Stimulated activated CD4-positive, alpha-beta T cell treated with anti-CD3 and anti-CD28 coated beads, Interleukin-2, amount 100 ng/mL, for 48 hours (primary cell): ENCODE data around the gene OR10T2.
A peak's percentile ranks its signal among the peaks of the same experiment; 100 is the strongest.
"Not testable (repeated sequence)": the region's sequence is repeated elsewhere in the genome, so short reads cannot be mapped to it uniquely, and the experiment has no call there.

ENCODE experiments used
- DNase-seq, 2 donors: peaks; one replicate each; pipeline ENCODE4 v3.0.0-alpha.2; 2020

The OR10T2 gene

DNA sequence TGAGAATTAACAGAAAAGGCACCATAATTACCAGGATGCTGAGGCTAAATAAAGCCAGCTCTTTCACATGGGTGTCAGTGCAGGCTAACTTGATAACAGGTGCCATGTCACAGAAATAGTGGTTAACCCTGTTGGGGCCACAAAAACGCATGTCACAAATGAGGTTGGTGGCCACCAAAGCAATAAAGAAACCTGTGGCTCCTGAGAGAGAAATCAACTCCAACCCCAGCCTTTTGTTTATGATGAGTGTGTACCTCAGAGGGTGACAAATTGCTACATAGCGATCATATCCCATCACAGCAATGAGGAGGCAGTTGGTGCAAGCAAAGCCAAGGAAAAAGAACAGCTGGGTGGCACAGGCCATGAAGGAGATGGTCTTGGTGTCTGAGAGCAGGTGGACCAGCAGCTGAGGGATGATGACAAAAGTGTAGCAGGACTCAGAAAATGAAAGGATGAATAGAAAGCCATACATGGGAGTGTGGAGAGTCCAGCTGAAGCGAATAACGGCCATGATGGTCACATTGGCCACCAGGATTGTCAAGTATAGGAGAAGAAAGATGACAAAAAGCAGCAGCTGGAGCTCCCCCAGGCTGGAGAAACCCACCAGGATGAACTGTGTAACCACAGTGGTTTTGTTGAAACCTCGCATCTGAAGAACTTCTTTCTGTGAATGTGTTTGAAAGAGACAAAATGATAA, at the start of gene OR10T2:
TSS of gene OR10T2 (minus strand) at position 649 of the 697 bp plus-strand sequence. CDS start at position 649, 0 bp downstream.
- DNase-seq, result no peak

GRCh38 chr1:158445376-158445775, 46.1 kb upstream of the OR10T2 start:
- DNase-seq, result no peak

GRCh38 chr1:158434741-158435140, 35.5 kb upstream of the OR10T2 start:
- no peak for DNase-seq

DNA sequence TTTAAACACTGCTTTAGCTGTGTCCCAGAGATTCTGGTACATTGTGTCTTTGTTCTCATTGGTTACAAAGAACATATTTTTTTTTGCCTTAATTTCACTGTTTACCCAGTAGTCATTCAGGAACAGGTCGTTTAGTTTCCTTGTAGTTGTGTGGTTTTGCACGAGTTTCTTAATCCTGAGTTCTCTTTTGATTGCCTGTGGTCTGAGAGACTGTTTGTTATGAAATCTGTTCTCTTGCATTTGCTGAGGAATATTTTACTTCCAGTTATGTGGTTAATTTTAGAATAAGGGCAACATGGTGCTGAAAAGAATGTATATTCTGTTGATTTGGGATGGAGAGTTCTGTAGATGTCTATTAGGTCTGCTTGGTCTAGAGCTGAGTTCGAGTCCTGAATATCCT, 30.9 kb upstream of the OR10T2 start:
- not testable (repeated sequence) for DNase-seq

- no peak for DNase-seq
Observed at GRCh38 chr1:158426137-158426536, 26.9 kb upstream of the OR10T2 start, which contains the start of gene OR10K2. OR10K2 (minus strand) TSS chr1:158426237; CDS start chr1:158420866, 5,371 bp downstream.

- no peak for DNase-seq
Observed at GRCh38 chr1:158425027-158425426, 25.8 kb upstream of the OR10T2 start.

DNA sequence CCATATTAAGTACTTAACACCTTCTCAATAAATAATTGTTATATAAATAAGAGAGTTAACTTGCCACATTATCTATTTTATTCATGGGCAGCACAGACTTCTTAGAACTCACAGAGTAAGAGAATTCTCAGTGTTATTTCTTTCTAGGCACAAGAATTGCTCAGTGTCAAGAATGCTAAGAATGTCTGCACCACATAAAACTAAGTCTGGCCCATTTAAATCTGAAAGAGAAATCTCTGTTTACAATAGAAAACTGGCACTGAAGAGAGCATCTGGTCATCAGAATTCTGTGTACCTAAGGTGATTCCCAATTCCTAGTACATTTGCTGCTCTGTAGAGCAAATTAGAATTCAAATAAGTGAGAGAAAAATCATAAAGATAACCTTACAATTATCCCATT, 22.9 kb upstream of the OR10T2 start:
- DNase-seq, result no peak

DNA sequence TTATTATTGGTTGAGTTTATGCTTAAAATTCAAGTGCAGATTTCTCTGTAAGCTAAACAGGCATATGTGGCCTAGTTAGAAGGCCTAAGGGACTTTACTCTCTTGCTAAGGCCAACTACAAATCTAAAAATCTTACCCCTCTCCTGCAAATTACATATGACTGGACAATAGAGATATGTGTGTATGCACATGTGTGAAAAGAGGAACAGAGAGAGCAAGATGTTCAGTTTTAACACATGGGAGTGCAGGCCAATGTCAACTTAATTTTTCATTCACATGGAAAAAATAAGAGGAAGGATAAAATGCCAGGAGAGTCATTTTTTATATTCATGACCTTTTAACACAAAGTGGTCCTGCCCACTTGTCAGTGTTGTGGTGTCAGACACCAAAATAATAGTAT, 18.3 kb upstream of the OR10T2 start:
- no peak for DNase-seq

GRCh38 chr1:158414651-158415345, 15.5 kb upstream of the OR10T2 start:
- DNase-seq, result no peak

DNA sequence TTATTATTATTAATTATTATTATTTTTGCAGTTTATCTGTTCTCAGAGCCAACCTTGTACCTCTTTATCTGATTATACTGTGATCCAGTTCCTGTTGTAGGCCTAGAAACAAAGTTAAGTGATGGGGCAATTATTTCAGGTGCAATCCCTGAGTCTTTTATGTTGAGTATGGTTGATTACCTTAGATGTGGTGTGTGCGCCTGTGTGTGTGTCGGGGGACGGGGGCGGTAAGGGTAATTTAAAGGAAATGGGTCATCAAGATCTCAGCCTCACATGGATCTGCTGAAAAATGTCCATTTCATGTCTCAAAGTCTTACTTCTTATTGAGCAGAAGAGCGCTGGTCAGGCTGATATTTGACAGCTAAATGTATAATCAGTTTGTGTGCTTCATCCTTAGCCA, 7.8 kb upstream of the OR10T2 start:
- no peak for DNase-seq

DNA sequence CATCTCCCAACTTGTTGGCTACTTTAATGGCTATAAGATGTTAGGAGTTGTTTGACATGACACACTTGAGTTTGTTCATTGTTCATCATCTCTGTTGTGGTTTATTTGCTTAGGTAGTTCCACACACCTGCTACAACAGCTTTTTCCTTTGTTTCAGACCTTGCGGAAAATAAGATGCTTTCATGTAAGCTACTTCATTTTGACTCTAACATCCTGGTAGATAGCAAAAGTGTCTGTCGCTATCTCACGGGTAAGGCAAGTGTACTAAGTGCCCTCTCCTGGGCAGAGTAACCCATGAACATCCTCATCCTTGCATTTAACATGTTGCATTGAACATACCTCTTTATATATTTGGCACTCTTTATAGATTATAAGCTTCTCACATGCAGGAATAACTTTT, 1.6 kb upstream of the OR10T2 start:
- no peak for DNase-seq

DNA sequence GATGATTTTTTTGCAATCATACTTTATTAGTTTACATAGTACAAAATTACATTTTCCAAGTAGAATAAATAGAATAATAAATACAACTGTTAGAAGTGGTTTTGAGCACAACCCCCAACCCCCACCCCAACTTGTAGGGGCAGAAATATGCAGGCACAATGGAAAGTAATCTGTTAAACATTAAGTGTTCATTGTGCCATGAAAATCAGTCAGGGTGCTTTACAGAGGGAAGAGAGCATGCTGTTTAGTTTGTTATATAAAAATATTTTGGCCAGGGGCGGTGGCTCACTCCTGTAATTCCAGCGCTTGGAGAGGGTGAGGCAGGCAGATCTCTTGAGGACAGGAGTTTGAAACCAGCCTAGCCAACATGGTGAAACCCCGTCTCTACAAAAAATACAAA, 2.6 kb downstream of the OR10T2 start:
- no peak for DNase-seq

GRCh38 chr1:158393476-158393875, 5.8 kb downstream of the OR10T2 start:
- no peak for DNase-seq

DNA sequence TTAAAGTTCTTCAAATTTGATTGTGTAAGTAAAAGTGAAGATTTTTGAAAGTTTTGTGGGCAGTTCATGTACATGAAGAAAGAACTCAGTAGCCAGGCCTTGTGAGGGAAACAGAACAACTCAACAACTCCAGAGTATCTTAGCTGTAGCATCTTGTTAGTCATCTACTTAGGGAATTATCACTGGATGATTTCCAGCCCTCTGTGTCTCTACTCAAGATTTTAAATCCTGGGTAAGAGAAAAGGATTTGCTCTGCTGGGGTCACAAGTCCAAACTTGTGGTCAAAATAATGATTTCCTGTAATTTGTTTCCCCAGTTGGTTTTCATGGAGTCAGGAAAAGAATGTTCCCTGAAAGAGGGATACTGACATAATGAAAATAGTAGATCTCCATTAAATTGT, 8.2 kb downstream of the OR10T2 start:
- DNase-seq, result no peak

GRCh38 chr1:158390331-158390730, 8.9 kb downstream of the OR10T2 start:
- DNase-seq, result no peak

DNA sequence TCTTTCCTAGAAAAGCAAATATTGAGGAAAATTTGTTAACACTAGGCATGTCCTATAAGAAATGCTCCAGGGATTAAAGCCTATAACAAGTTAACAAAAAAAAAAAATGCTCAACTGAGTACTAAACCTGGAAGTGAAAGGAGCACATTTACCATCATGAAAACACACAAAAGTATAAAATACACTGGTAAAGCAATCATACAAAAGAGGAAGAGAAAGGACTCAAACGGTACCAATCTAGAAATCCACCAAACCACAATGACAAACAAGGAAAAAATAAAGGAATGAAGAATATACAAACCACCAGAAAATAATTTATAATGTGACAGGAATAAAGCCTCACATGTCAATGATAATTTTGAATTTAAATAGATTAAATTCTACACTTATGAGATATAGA, 24.4 kb downstream of the OR10T2 start:
- no peak for DNase-seq

DNA sequence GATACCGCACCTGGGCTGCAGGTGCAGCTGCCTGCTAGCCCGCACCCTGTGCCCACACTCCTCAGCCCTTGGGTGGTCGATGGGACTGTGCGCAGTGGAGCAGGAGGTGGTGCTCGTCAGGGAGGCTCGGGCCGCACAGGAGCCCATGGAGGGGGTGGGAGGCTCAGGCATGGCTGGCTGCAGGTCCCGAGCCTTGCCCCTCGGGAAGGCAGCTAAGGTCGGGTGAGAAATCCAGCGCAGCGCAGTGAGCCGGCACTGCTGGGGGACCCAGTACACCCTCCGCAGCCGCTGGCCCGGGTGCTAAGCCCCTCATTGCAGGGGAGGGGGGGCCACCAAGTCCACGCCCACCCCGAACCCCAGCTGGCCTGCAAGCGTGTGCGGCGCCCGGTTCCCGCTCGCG, 25.2 kb downstream of the OR10T2 start:
- not testable (repeated sequence) for DNase-seq

- DNase-seq, result peak; percentile 7 to 19
Observed at GRCh38 chr1:158371188-158371953, 27.9 kb downstream of the OR10T2 start.

DNA sequence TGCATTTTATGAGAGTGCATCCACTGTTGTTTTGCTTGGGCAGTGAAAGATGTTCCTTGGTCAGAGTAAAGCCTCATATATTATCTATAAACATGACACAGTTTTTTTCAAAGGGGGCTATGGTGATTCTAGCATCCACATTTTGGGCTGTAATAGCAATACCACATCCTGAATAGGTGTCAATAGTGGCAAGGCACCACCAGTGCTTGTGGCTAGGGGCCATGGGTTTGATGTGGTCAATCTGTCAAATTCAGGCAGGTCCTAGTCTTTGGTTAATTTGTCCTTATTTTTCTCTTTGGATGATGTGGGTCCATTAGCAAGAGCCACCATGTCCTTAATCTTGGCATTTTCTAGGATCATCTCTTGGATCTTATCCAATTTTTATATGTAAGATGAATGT, 32.5 kb downstream of the OR10T2 start:
- DNase-seq, result no peak

GRCh38 chr1:158362941-158363340, 36.3 kb downstream of the OR10T2 start:
- no peak for DNase-seq

GRCh38 chr1:158362482-158362881, 36.8 kb downstream of the OR10T2 start:
- no peak for DNase-seq

GRCh38 chr1:158357441-158357840, 41.8 kb downstream of the OR10T2 start:
- no peak for DNase-seq

GRCh38 chr1:158356616-158357015, 42.6 kb downstream of the OR10T2 start:
- DNase-seq, result no peak

DNA sequence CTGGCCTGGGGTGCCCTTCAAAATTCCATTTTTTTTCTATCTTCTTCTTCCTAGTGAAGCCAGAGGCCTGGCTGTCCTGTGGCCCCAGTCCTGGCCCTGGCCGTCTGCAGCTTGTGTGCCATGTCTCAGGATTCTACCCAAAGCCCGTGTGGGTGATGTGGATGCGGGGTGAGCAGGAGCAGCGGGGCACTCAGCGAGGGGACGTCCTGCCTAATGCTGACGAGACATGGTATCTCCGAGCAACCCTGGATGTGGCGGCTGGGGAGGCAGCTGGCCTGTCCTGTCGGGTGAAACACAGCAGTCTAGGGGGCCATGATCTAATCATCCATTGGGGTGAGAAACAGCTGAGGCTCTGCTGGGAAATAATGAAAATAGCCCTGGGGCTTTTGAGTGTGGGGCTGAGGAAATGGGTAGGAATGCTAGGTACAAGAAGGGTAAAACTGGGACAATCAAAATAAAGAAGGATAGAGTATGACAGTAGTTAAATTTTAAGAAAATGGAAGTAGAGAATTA, 43.4 kb downstream of the OR10T2 start:
- no peak for DNase-seq
